Gastroesophageal sphincter (tissue), 4 donors: ENCODE results near the gene CRACR2A. TPM values are rescaled to one million over a fixed set of nuclear protein-coding genes. Genes with fewer than 3 reads are reported as not detected.

Experiments used
- ATAC-seq: fragments of 150-250 bp; one replicate; pipeline ENCODE4 v1.9.1; 2016; ENCODE audit warnings: mild to moderate bottlenecking, moderate library complexity
- H3K27ac ChIP-seq, 4 donors: fragments of 200-600 bp; sonication (generic) in 3 of 4; 1 replicate in 3 of 4; 2 replicates in 1 of 4; pipeline ENCODE4 v1.5.1; 2016 to 2019
- H3K27me3 ChIP-seq: fragments of 200-600 bp; sonication (generic); one replicate; pipeline ENCODE4 v1.5.1; 2019
- H3K36me3 ChIP-seq, 2 donors: fragments of 200-600 bp; sonication (generic); one replicate each; pipeline ENCODE4 v1.5.1; 2019; ENCODE audit warnings: control low read depth in 1 of 2
- H3K4me1 ChIP-seq, 3 donors: fragments of 200-600 bp; sonication (generic); 1 replicate in 2 of 3; 2 replicates in 1 of 3; pipeline ENCODE4 v1.5.1; 2016 to 2019; ENCODE audit warnings: control low read depth in 2 of 3
- H3K4me3 ChIP-seq, 2 donors: fragments of 200-600 bp; sonication (generic); one replicate each; pipeline ENCODE4 v1.5.1; 2019; ENCODE audit warnings: mild to moderate bottlenecking in 1 of 2, moderate library complexity in 1 of 2
- H3K9me3 ChIP-seq, 3 donors: fragments of 200-600 bp; sonication (generic); one replicate each; pipeline ENCODE4 v1.5.1; 2017 to 2019; ENCODE audit warnings: control low read depth in 2 of 3
- EP300 ChIP-seq: sonication (generic); formaldehyde crosslinking; IDR thresholded peaks from one replicate; pipeline ENCODE4 v1.6.1; 2017; ENCODE audit warnings: antibody characterized with exemption, mild to moderate bottlenecking
- POLR2A ChIP-seq, 2 donors: fragments of 450-650 bp; IDR thresholded peaks; one replicate each; pipeline ENCODE4 v1.6.1; 2017; ENCODE audit warnings: antibody characterized with exemption in 2 of 2, mild to moderate bottlenecking in 2 of 2, moderate library complexity in 1 of 2
- POLR2AphosphoS5 ChIP-seq: sonication (generic); formaldehyde crosslinking; IDR thresholded peaks from one replicate; pipeline ENCODE4 v1.6.1; 2017; ENCODE audit warnings: antibody characterized with exemption
- WGBS, 2 donors: methylation state at CpG; one replicate each; pipeline ENCODE4 v1.1.5; 2018; ENCODE audit warnings: low coverage in 1 of 2; 5-methylcytosine and 5-hydroxymethylcytosine counted together
- total RNA-seq, 4 donors: library from RNA; depleted of rRNA; stranded (reverse); fragments of >200 nt; gene quantifications; one replicate each; pipeline ENCODE4 v1.1.0, GENCODE V29; 2016
- TF ChIP-seq, protein P1 (sequence below), 4 experiments: fragments of 200-600 bp in 2 of 4; fragments of 450-650 bp in 2 of 4; sonication (generic) in 1 of 4; IDR thresholded peaks; one replicate each; pipeline ENCODE4 v1.5.1; 2017 to 2019; ENCODE audit warnings: antibody characterized with exemption in 4 of 4, mild to moderate bottlenecking in 2 of 4, moderate library complexity in 2 of 4

Gene CRACR2A
- total RNA-seq, 4 donors from 2014 or later = 2.2 to 5.4 (median 3.0) TPM

DNA sequence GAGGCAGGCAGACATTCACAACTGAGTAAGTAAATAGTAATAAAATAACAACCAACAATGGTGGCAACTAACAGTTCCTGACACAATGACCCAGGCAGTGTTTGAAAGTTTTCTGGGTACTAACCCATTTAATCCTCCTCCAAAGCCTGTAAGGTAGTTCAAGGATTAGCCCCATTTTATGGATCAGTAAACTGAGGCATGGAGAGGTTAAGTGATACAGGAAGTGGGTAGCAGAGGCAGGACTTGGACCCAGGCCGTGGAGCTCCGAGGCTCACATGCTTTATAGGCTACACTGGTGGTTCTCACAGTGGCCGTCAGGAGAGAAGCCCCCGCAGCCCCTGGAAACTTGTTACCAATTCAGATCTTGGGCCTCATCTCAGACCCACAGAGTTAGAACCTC, 17.5 kb downstream of the CRACR2A start:
- TF ChIP-seq POLR2AphosphoS5 (no peak), POLR2A (IDR thresholded peaks at IDR 0.05) (no peak), EP300 (no peak)
- TF ChIP-seq, protein P1, sequence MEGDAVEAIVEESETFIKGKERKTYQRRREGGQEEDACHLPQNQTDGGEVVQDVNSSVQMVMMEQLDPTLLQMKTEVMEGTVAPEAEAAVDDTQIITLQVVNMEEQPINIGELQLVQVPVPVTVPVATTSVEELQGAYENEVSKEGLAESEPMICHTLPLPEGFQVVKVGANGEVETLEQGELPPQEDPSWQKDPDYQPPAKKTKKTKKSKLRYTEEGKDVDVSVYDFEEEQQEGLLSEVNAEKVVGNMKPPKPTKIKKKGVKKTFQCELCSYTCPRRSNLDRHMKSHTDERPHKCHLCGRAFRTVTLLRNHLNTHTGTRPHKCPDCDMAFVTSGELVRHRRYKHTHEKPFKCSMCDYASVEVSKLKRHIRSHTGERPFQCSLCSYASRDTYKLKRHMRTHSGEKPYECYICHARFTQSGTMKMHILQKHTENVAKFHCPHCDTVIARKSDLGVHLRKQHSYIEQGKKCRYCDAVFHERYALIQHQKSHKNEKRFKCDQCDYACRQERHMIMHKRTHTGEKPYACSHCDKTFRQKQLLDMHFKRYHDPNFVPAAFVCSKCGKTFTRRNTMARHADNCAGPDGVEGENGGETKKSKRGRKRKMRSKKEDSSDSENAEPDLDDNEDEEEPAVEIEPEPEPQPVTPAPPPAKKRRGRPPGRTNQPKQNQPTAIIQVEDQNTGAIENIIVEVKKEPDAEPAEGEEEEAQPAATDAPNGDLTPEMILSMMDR (IDR thresholded peaks at IDR 0.05) = no peak
- H3K4me3 ChIP-seq = no peak overlapping the region
- 88 to 100% methylated on average over 3 to 4 of the region's 4 CpGs for WGBS, 2 donors

DNA sequence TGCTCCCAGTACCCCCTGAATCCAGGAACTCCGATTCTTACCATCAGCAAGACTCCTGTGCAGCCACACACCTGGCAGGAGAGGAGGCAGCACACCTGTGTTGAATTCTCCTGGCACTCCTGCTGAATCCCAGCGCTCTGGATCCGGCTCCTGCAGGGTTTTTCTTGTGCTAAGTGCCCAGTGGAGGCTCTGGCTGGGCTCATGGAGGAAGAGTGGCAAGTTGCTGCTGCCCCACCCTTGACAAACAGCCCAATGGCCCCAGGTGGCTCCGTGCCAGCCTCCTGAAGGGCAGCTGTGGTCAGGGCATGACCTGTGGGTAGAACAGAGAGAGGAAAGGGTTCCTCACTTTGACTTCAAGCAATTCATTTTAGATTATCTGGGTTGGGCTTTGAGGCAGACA, 20.0 kb downstream of the CRACR2A start:
- no peak for ATAC-seq

More for the DNA sequence above, 17.5 kb downstream of the CRACR2A start:
- Histone ChIP-seq H3K27ac (no peak overlapping the region), H3K27me3 (no peaks in the 10 kb centered on the region), H3K4me1 (no peaks in the 10 kb centered on the region), H3K9me3 (no peaks in the 10 kb centered on the region), H3K36me3 (no peaks in the 10 kb centered on the region)
- ATAC-seq = no peak

DNA sequence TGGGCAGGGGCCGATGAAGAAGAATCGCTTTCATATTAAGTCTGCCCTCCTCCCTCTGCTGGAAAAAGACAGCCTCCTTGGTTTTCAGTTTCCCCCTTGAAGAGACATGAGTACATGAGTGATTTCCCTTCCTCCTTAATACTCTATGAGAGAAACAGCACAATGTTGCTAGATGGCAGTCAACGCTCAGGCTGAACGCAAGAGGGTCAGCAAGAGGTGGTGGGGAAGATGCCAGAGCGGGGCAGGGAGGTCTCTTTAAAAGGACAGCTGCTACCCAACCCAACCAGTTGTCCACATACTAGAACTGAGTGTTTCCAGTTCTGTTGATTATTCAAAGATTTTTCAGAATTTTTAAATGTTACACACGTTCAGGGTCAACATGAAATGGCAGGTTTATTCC, 22.8 kb downstream of the CRACR2A start:
- Histone ChIP-seq H3K4me1 (no peaks in the 10 kb centered on the region), H3K27ac (no peak overlapping the region), H3K36me3 (no peaks in the 10 kb centered on the region), H3K4me3 (no peak overlapping the region), H3K27me3 (no peaks in the 10 kb centered on the region), H3K9me3 (no peaks in the 10 kb centered on the region)
- TF ChIP-seq POLR2AphosphoS5 (no peak), POLR2A (IDR thresholded peaks at IDR 0.05) (no peak), EP300 (no peak)
- TF ChIP-seq, protein P1 (IDR thresholded peaks at IDR 0.05) = no peak
- 96 to 100% methylated on average over 1 to 6 of the region's 6 CpGs for WGBS, 2 donors
- no peak for ATAC-seq

More for the DNA sequence above, 20.0 kb downstream of the CRACR2A start:
- TF ChIP-seq POLR2A (IDR thresholded peaks at IDR 0.05) (no peak), POLR2AphosphoS5 (no peak), EP300 (no peak)
- TF ChIP-seq, protein P1 (IDR thresholded peaks at IDR 0.05) = no peak
- Histone ChIP-seq H3K36me3 (no peaks in the 10 kb centered on the region), H3K4me1 (no peaks in the 10 kb centered on the region), H3K27me3 (no peaks in the 10 kb centered on the region), H3K9me3 (no peaks in the 10 kb centered on the region), H3K27ac (no peak overlapping the region), H3K4me3 (no peak overlapping the region)
- 95% methylated on average over 3 of the region's 4 CpGs; no CpG with 5 or more reads in 1 of the 2 donors for WGBS, 2 donors

DNA sequence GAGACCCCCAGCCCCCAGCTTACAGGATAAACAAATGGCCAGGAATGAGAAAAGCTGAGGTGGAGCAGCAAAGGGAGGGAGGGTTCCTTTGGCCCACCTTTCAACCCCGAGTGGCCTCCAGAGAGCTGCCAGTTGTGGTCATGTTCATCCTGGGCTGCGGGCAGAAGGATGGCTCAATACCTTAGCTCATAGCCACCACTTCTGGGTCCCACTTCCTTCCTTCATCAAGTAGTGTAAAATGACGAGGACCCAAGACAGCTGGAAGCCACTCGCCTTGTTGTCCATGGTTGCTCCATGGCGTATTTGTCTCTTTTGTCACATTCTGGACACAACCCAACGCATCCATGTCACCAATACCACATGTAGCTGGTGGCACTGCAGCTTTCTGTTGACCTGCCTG, 24.2 kb downstream of the CRACR2A start:
- TF ChIP-seq EP300 (no peak), POLR2A (IDR thresholded peaks at IDR 0.05) (no peak), POLR2AphosphoS5 (no peak)
- TF ChIP-seq, protein P1 (IDR thresholded peaks at IDR 0.05) = no peak
- Histone ChIP-seq H3K4me1 (no peaks in the 10 kb centered on the region), H3K36me3 (no peaks in the 10 kb centered on the region), H3K4me3 (no peak overlapping the region), H3K27ac (no peak overlapping the region), H3K27me3 (no peaks in the 10 kb centered on the region), H3K9me3 (no peaks in the 10 kb centered on the region)
- ATAC-seq = no peak
- 86% methylated on average over 5 of the region's 6 CpGs; no CpG with 5 or more reads in 1 of the 2 donors for WGBS, 2 donors

DNA sequence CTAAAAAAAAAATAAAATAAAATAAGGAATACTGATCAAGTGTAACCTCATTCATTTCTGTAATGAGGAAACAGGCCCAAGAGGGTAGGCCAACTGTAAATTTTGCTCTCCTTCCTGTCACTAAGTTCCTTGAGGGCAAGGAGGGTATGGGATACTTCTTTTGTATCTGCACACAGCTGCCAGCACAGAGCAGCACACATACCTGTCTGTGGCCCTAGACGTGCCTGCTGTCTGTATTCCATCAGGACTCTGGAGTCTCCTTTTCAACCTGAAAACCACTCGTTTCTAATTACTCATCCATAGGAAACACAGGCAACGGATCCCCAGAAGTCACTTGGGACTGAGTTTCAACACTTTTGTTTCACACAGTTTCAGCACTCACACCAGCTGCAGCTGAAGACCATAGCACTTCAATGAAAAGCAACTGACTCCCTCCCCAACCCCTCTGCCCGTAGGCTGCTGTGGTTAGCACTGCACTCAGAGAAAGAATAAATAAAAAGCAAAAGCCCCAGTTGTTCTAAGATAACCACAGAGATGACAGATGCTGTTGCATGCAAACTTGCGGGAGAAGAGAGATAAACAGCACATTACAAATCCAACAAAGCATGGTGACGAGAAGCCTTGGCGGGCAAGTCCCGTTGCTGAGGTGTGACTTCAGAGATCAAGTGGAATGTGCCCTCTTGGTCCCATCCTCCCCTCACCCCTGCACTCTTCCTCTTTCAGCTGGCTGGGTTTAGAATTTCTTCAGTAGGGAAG, 24.9 kb downstream of the CRACR2A start:
- Histone ChIP-seq H3K27me3 (no peaks in the 10 kb centered on the region), H3K27ac (no peak overlapping the region), H3K4me1 (no peaks in the 10 kb centered on the region), H3K36me3 (no peaks in the 10 kb centered on the region), H3K9me3 (no peaks in the 10 kb centered on the region), H3K4me3 (no peak overlapping the region)
- no peak for ATAC-seq
- 67 to 80% methylated on average over 6 to 7 of the region's 8 CpGs for WGBS, 2 donors
- TF ChIP-seq POLR2A (IDR thresholded peaks at IDR 0.05) = no peak
- TF ChIP-seq, protein P1 (IDR thresholded peaks at IDR 0.05) = no peak
- no peak for TF ChIP-seq POLR2AphosphoS5
- no peak for TF ChIP-seq EP300
